OCI-LY1 (cell line): ENCODE measurements around the gene ARPC2.

ENCODE experiments used
- H2AFZ ChIP-seq: fragments of 200-600 bp; sonication (generic), shearing (Covaris generic); 2 replicates; pipeline ENCODE4 v1.6.0; 2014; ENCODE audit warnings: antibody characterized with exemption, mild to moderate bottlenecking, low read length
- H3F3A ChIP-seq: fragments of 200-600 bp; sonication (generic), shearing (Covaris generic); 2 replicates; pipeline ENCODE4 v1.6.0; 2014; ENCODE audit warnings: mild to moderate bottlenecking, antibody characterized with exemption, low read length, moderate library complexity; ENCODE audit not compliant: insufficient read depth
- H3K27ac ChIP-seq: fragments of 200-600 bp; sonication (generic); 2 replicates; pipeline ENCODE4 v1.5.1; 2014; ENCODE audit warnings: low read length, mixed run types, mild to moderate bottlenecking, low read depth; ENCODE audit not compliant: poor library complexity, severe bottlenecking
- H3K27me3 ChIP-seq: fragments of 200-600 bp; sonication (generic); 2 replicates; pipeline ENCODE4 v1.6.0; 2014; ENCODE audit warnings: antibody characterized with exemption, mild to moderate bottlenecking, low read length, moderate library complexity; ENCODE audit not compliant: insufficient read depth
- H3K36me3 ChIP-seq: fragments of 200-600 bp; sonication (generic); 2 replicates; pipeline ENCODE4 v1.6.1; 2014; ENCODE audit warnings: mild to moderate bottlenecking, antibody characterized with exemption, low read length, moderate library complexity, mixed read lengths; ENCODE audit not compliant: insufficient read depth
- H3K4me1 ChIP-seq: fragments of 200-600 bp; sonication (generic); 2 replicates; pipeline ENCODE4 v1.5.1; 2014; ENCODE audit warnings: mild to moderate bottlenecking, low read length, moderate library complexity; ENCODE audit not compliant: insufficient read depth, severe bottlenecking
- H3K4me2 ChIP-seq: fragments of 200-600 bp; sonication (generic), shearing (Covaris generic); 2 replicates; pipeline ENCODE4 v1.6.1; 2014; ENCODE audit warnings: low read length
- H3K4me3 ChIP-seq: fragments of 200-600 bp; sonication (generic); 2 replicates; pipeline ENCODE4 v1.5.1; 2014; ENCODE audit warnings: low read length, low read depth, mild to moderate bottlenecking, mixed read lengths; ENCODE audit not compliant: poor library complexity, severe bottlenecking
- H3K79me2 ChIP-seq: fragments of 200-600 bp; shearing (Covaris generic); 2 replicates; pipeline ENCODE4 v1.6.1; 2016; ENCODE audit warnings: mixed run types, low read length, mixed read lengths; ENCODE audit not compliant: insufficient read depth
- H3K9ac ChIP-seq: fragments of 200-600 bp; sonication (generic), shearing (Covaris generic); 2 replicates; pipeline ENCODE4 v1.6.1; 2014; ENCODE audit warnings: mild to moderate bottlenecking, low read length, mixed read lengths
- H3K9me2 ChIP-seq: fragments of 200-600 bp; sonication (generic), shearing (Covaris generic); 2 replicates; pipeline ENCODE4 v1.6.1; 2014; ENCODE audit warnings: low read depth, mild to moderate bottlenecking, low read length, mixed read lengths
- H3K9me3 ChIP-seq: fragments of 200-600 bp; shearing (Covaris generic); 2 replicates; pipeline ENCODE4 v1.6.1; 2014; ENCODE audit warnings: low read length, mixed read lengths
- H4K20me1 ChIP-seq: fragments of 200-600 bp; sonication (generic), shearing (Covaris generic); 2 replicates; pipeline ENCODE4 v1.6.0; 2016; ENCODE audit warnings: mild to moderate bottlenecking, low read length; ENCODE audit not compliant: insufficient read depth
- EZH2 ChIP-seq: fragments of 200-600 bp; sonication (generic), shearing (Covaris generic); IDR thresholded peaks from 2 replicates; pipeline ENCODE4 v1.8.0; 2017; ENCODE audit warnings: borderline replicate concordance, mixed run types, mild to moderate bottlenecking, antibody characterized with exemption, low read length, moderate library complexity, mixed read lengths
- TF ChIP-seq, protein P1 (sequence below): fragments of 200-600 bp; sonication (generic), shearing (Covaris generic); IDR thresholded peaks from 2 replicates; pipeline ENCODE4 v1.5.1; 2017; ENCODE audit warnings: mild to moderate bottlenecking, antibody characterized with exemption, low read length, moderate library complexity, mixed read lengths

Gene ARPC2

GRCh38 chr2:218192902-218193430 lies 24.0 kb upstream of the ARPC2 start:
- Histone ChIP-seq H3K36me3 (no peaks in the 10 kb centered on the region), H2AFZ (no peak overlapping the region), H3K4me2 (no peak overlapping the region), H3K9ac (no peak overlapping the region), H3F3A (no peaks in the 10 kb centered on the region), H3K27me3 (no peaks in the 10 kb centered on the region; the same call in 1 of the 2 replicates), H3K79me2 (no peaks in the 10 kb centered on the region), H3K9me2 (no peaks in the 10 kb centered on the region), H3K4me1 (no peaks in the 10 kb centered on the region), H3K27ac (no peak overlapping the region), H4K20me1 (no peaks in the 10 kb centered on the region), H3K4me3 (no peak overlapping the region), H3K9me3 (no peaks in the 10 kb centered on the region)
- no peak for TF ChIP-seq EZH2
- TF ChIP-seq, protein P1, sequence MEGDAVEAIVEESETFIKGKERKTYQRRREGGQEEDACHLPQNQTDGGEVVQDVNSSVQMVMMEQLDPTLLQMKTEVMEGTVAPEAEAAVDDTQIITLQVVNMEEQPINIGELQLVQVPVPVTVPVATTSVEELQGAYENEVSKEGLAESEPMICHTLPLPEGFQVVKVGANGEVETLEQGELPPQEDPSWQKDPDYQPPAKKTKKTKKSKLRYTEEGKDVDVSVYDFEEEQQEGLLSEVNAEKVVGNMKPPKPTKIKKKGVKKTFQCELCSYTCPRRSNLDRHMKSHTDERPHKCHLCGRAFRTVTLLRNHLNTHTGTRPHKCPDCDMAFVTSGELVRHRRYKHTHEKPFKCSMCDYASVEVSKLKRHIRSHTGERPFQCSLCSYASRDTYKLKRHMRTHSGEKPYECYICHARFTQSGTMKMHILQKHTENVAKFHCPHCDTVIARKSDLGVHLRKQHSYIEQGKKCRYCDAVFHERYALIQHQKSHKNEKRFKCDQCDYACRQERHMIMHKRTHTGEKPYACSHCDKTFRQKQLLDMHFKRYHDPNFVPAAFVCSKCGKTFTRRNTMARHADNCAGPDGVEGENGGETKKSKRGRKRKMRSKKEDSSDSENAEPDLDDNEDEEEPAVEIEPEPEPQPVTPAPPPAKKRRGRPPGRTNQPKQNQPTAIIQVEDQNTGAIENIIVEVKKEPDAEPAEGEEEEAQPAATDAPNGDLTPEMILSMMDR = no peak

GRCh38 chr2:218193701-218194100 lies 23.3 kb upstream of the ARPC2 start:
- no peak overlapping the region for H3K27ac ChIP-seq
- no peaks in the 10 kb centered on the region for H4K20me1 ChIP-seq
- no peak overlapping the region for H3K9ac ChIP-seq
- H3K36me3 ChIP-seq = no peaks in the 10 kb centered on the region
- H2AFZ ChIP-seq = no peak overlapping the region
- no peaks in the 10 kb centered on the region; the same call in 1 of the 2 replicates for H3K27me3 ChIP-seq
- no peaks in the 10 kb centered on the region for H3K79me2 ChIP-seq
- no peaks in the 10 kb centered on the region for H3K9me2 ChIP-seq
- H3K4me1 ChIP-seq = no peaks in the 10 kb centered on the region
- no peaks in the 10 kb centered on the region for H3F3A ChIP-seq
- H3K4me3 ChIP-seq = no peak overlapping the region
- TF ChIP-seq EZH2 = no peak
- TF ChIP-seq, protein P1 = no peak
- H3K9me3 ChIP-seq = no peaks in the 10 kb centered on the region
- H3K4me2 ChIP-seq = no peak overlapping the region

DNA sequence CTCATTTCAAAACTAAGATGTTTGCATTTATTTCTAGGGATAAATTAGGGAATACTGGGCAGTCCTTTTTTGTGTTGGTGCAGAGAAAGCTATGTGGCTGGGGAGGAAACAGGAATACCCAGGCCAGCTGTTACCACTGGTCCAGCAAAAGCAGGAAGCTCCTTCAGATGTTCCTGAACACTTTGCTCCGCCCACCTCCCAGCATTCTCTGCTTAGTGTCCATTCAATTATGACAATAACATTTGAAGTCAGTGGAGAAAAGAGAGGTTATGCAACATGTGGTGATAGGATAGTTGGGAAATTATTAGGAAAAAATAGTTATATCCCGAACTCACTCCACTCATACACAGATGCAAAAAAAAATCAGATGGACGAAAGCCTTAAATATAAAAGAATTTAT lies 22.1 kb upstream of the ARPC2 start:
- no peak overlapping the region for H2AFZ ChIP-seq
- TF ChIP-seq, protein P1 = no peak
- no peak for TF ChIP-seq EZH2
- no peaks in the 10 kb centered on the region for H3K4me1 ChIP-seq
- H3K79me2 ChIP-seq = no peaks in the 10 kb centered on the region
- H3K4me3 ChIP-seq = no peak overlapping the region
- no peaks in the 10 kb centered on the region for H3K9me3 ChIP-seq
- H3K9me2 ChIP-seq = no peaks in the 10 kb centered on the region
- no peak overlapping the region for H3K9ac ChIP-seq
- H3F3A ChIP-seq = no peaks in the 10 kb centered on the region
- no peak overlapping the region for H3K27ac ChIP-seq
- H3K36me3 ChIP-seq = no peaks in the 10 kb centered on the region
- H4K20me1 ChIP-seq = no peaks in the 10 kb centered on the region
- H3K27me3 ChIP-seq = no peaks in the 10 kb centered on the region; the same call in none of the 2 replicates
- H3K4me2 ChIP-seq = no peak overlapping the region
